DOHH2 (cell line): ENCODE data around the gene SLC2A6.

ENCODE experiments used
- H3F3A ChIP-seq: fragments of 200-600 bp; sonication (generic), shearing (Covaris generic); 2 replicates; pipeline ENCODE4 v1.6.0; 2016; ENCODE audit warnings: antibody characterized with exemption, mild to moderate bottlenecking; ENCODE audit not compliant: control insufficient read depth, insufficient read depth
- H3K27ac ChIP-seq: fragments of 200-600 bp; sonication (generic); 2 replicates; pipeline ENCODE4 v1.5.1; 2014; ENCODE audit warnings: low read depth, mild to moderate bottlenecking, low read length, moderate library complexity
- H3K27me3 ChIP-seq: fragments of 200-600 bp; sonication (generic); 2 replicates; pipeline ENCODE4 v1.6.1; 2014; ENCODE audit warnings: mild to moderate bottlenecking, low read length, mixed read lengths; ENCODE audit not compliant: control insufficient read depth
- H3K36me3 ChIP-seq: fragments of 200-600 bp; sonication (generic); 2 replicates; pipeline ENCODE4 v1.6.1; 2014; ENCODE audit warnings: mild to moderate bottlenecking, low read length, moderate library complexity, mixed read lengths; ENCODE audit not compliant: control insufficient read depth
- H3K4me1 ChIP-seq: fragments of 200-600 bp; sonication (generic); 2 replicates; pipeline ENCODE4 v1.6.1; 2014; ENCODE audit warnings: mild to moderate bottlenecking, low read length, mixed read lengths; ENCODE audit not compliant: control insufficient read depth
- H3K4me2 ChIP-seq: fragments of 200-600 bp; sonication (generic); 2 replicates; pipeline ENCODE4 v1.6.0; 2014; ENCODE audit warnings: mild to moderate bottlenecking, low read length, moderate library complexity
- H3K4me3 ChIP-seq: fragments of 200-600 bp; sonication (generic); 2 replicates; pipeline ENCODE4 v1.5.1; 2014; ENCODE audit warnings: mild to moderate bottlenecking, low read length, mixed read lengths
- H3K79me2 ChIP-seq: fragments of 200-600 bp; sonication (generic); 2 replicates; pipeline ENCODE4 v1.6.1; 2014; ENCODE audit warnings: mild to moderate bottlenecking, low read length, mixed read lengths; ENCODE audit not compliant: control insufficient read depth
- H3K9me2 ChIP-seq: fragments of 200-600 bp; sonication (generic); replicated peaks from 2 replicates; pipeline ENCODE4 v1.6.1; 2014; ENCODE audit warnings: mild to moderate bottlenecking, low read length, mixed read lengths; ENCODE audit not compliant: control insufficient read depth
- H3K9me3 ChIP-seq: fragments of 200-600 bp; sonication (generic); 2 replicates; pipeline ENCODE4 v1.6.1; 2014; ENCODE audit warnings: antibody characterized with exemption, low read length, mixed read lengths; ENCODE audit not compliant: control insufficient read depth, insufficient read depth
- H4K20me1 ChIP-seq: fragments of 200-600 bp; sonication (generic); 2 replicates; pipeline ENCODE4 v1.6.0; 2014; ENCODE audit warnings: low read depth, mild to moderate bottlenecking, antibody characterized with exemption, low read length, moderate library complexity; ENCODE audit not compliant: control insufficient read depth, insufficient read depth
- CTCF ChIP-seq: fragments of 200-600 bp; sonication (generic); IDR thresholded peaks from one replicate; pipeline ENCODE4 v1.5.1; 2014; ENCODE audit warnings: antibody characterized with exemption, mild to moderate bottlenecking, low read depth, low read length; ENCODE audit not compliant: poor library complexity, severe bottlenecking
- EZH2phosphoT487 ChIP-seq: fragments of 200-600 bp; sonication (generic); IDR thresholded peaks from 2 replicates; pipeline ENCODE4 v1.6.1; 2017; ENCODE audit warnings: borderline replicate concordance, mild to moderate bottlenecking, antibody characterized with exemption, low read length, moderate library complexity, mixed read lengths

The SLC2A6 gene

GRCh38 chr9:133473743-133474142 lies 5.2 kb downstream of the SLC2A6 start:
- peaks cover 71% of the 10 kb centered on the region for H3K36me3 ChIP-seq
- H3K9me2 ChIP-seq, result no peaks in the 10 kb centered on the region
- H3K27me3 ChIP-seq, result no peaks in the 10 kb centered on the region
- 0 out of 2 replicates have a peak, but pooled peaks cover 4% of the 10 kb centered on the region for H3F3A ChIP-seq
- H3K9me3 ChIP-seq, result no peaks in the 10 kb centered on the region
- H3K79me2 ChIP-seq, result peaks cover 30% of the 10 kb centered on the region
- peaks cover 17% of the 10 kb centered on the region for H3K4me1 ChIP-seq
- peaks cover 18% of the 10 kb centered on the region; the same call in 1 of the 2 replicates for H4K20me1 ChIP-seq
- no peak overlapping the region for H3K27ac ChIP-seq
- TF ChIP-seq CTCF, result no peak
- H3K4me2 ChIP-seq, result no peak overlapping the region
- H3K4me3 ChIP-seq, result no peak overlapping the region

- TF ChIP-seq EZH2phosphoT487 (no peak), CTCF (no peak)
- H3K4me1 ChIP-seq, result peaks cover 12% of the 10 kb centered on the region
- no peak overlapping the region for H3K4me3 ChIP-seq
- H3K27ac ChIP-seq, result no peak overlapping the region
- H3K9me2 ChIP-seq, result no peaks in the 10 kb centered on the region
- peaks cover 18% of the 10 kb centered on the region; the same call in 1 of the 2 replicates for H4K20me1 ChIP-seq
- no peak overlapping the region for H3K4me2 ChIP-seq
- no peaks in the 10 kb centered on the region for H3K9me3 ChIP-seq
- H3F3A ChIP-seq, result 0 out of 2 replicates have a peak, but pooled peaks cover 4% of the 10 kb centered on the region
- peaks cover 21% of the 10 kb centered on the region for H3K79me2 ChIP-seq
- H3K27me3 ChIP-seq, result no peaks in the 10 kb centered on the region
- H3K36me3 ChIP-seq, result peaks cover 63% of the 10 kb centered on the region
These were observed 6.0 kb downstream of the SLC2A6 start for GRCh38 chr9:133472753-133473378.

GRCh38 chr9:133472277-133472645 lies 6.6 kb downstream of the SLC2A6 start:
- peaks cover 13% of the 10 kb centered on the region; the same call in 1 of the 2 replicates for H4K20me1 ChIP-seq
- peaks cover 15% of the 10 kb centered on the region for H3K79me2 ChIP-seq
- no peaks in the 10 kb centered on the region for H3K9me3 ChIP-seq
- no peak overlapping the region for H3K4me2 ChIP-seq
- H3K4me1 ChIP-seq, result peaks cover 6% of the 10 kb centered on the region
- H3K36me3 ChIP-seq, result peaks cover 58% of the 10 kb centered on the region
- H3F3A ChIP-seq, result 0 out of 2 replicates have a peak, but pooled peaks cover 4% of the 10 kb centered on the region
- H3K4me3 ChIP-seq, result no peak overlapping the region
- TF ChIP-seq EZH2phosphoT487 (no peak), CTCF (no peak)
- no peaks in the 10 kb centered on the region for H3K9me2 ChIP-seq
- no peak overlapping the region for H3K27ac ChIP-seq
- H3K27me3 ChIP-seq, result no peaks in the 10 kb centered on the region
